HUES6 (cell line): ENCODE data around the gene RPS6KA5.

Experiments
- H3K27ac ChIP-seq: 2 replicates; pipeline ENCODE4 v1.7.0; 2013; ENCODE audit warnings: low read depth, mild to moderate bottlenecking, low read length, inconsistent platforms
- H3K27me3 ChIP-seq: 2 replicates; pipeline ENCODE4 v1.6.1; 2013; ENCODE audit warnings: low read length; ENCODE audit not compliant: control insufficient read depth, insufficient read depth
- H3K36me3 ChIP-seq: 2 replicates; pipeline ENCODE4 v1.6.1; 2013; ENCODE audit warnings: low read length; ENCODE audit not compliant: control insufficient read depth, insufficient read depth
- H3K4me1 ChIP-seq: 2 replicates; pipeline ENCODE4 v1.6.1; 2013; ENCODE audit warnings: low read length; ENCODE audit not compliant: control insufficient read depth, insufficient read depth
- H3K4me3 ChIP-seq: 2 replicates; pipeline ENCODE4 v1.5.1; 2013; ENCODE audit warnings: low read depth, low read length
- H3K9ac ChIP-seq: one replicate; pipeline ENCODE4 v1.6.1; 2013; ENCODE audit warnings: mild to moderate bottlenecking, low read length
- H3K9me3 ChIP-seq: 2 replicates; pipeline ENCODE4 v1.6.1; 2013; ENCODE audit warnings: low read depth, low read length; ENCODE audit not compliant: control insufficient read depth, insufficient read depth

Gene RPS6KA5

GRCh38 chr14:91008759-91009409, 51.6 kb downstream of the RPS6KA5 start:
- H3K4me1 ChIP-seq = no peaks in the 10 kb centered on the region
- no peaks in the 10 kb centered on the region for H3K9me3 ChIP-seq
- H3K36me3 ChIP-seq = no peaks in the 10 kb centered on the region
- no peak overlapping the region for H3K4me3 ChIP-seq
- H3K27me3 ChIP-seq = no peaks in the 10 kb centered on the region
- H3K9ac ChIP-seq = no peak overlapping the region
- H3K27ac ChIP-seq = no peak overlapping the region

- Histone ChIP-seq H3K27ac (no peak overlapping the region), H3K27me3 (no peaks in the 10 kb centered on the region), H3K36me3 (no peaks in the 10 kb centered on the region), H3K9ac (no peak overlapping the region), H3K4me3 (no peak overlapping the region), H3K9me3 (no peaks in the 10 kb centered on the region), H3K4me1 (no peaks in the 10 kb centered on the region)
Observed at GRCh38 chr14:91005716-91006115, 54.7 kb downstream of the RPS6KA5 start.

GRCh38 chr14:91004987-91005386, 55.5 kb downstream of the RPS6KA5 start:
- Histone ChIP-seq H3K4me3 (no peak overlapping the region), H3K4me1 (no peaks in the 10 kb centered on the region), H3K27ac (no peak overlapping the region), H3K36me3 (no peaks in the 10 kb centered on the region), H3K9me3 (no peaks in the 10 kb centered on the region), H3K9ac (no peak overlapping the region), H3K27me3 (no peaks in the 10 kb centered on the region)

GRCh38 chr14:90999299-90999698, 61.1 kb downstream of the RPS6KA5 start:
- H3K9ac ChIP-seq = no peak overlapping the region
- no peak overlapping the region for H3K4me3 ChIP-seq
- no peak overlapping the region for H3K27ac ChIP-seq
- H3K36me3 ChIP-seq = no peaks in the 10 kb centered on the region
- no peaks in the 10 kb centered on the region for H3K27me3 ChIP-seq
- H3K4me1 ChIP-seq = no peaks in the 10 kb centered on the region; the same call in 1 of the 2 replicates
- H3K9me3 ChIP-seq = no peaks in the 10 kb centered on the region

GRCh38 chr14:90996967-90997366, 63.5 kb downstream of the RPS6KA5 start:
- H3K36me3 ChIP-seq = no peaks in the 10 kb centered on the region
- no peaks in the 10 kb centered on the region for H3K9me3 ChIP-seq
- no peak overlapping the region for H3K9ac ChIP-seq
- H3K4me1 ChIP-seq = no peaks in the 10 kb centered on the region; the same call in 1 of the 2 replicates
- H3K27ac ChIP-seq = no peak overlapping the region
- H3K4me3 ChIP-seq = no peak overlapping the region
- H3K27me3 ChIP-seq = no peaks in the 10 kb centered on the region

GRCh38 chr14:90995785-90996184, 64.7 kb downstream of the RPS6KA5 start:
- H3K27me3 ChIP-seq = no peaks in the 10 kb centered on the region
- no peak overlapping the region for H3K9ac ChIP-seq
- no peak overlapping the region for H3K27ac ChIP-seq
- no peaks in the 10 kb centered on the region; the same call in 1 of the 2 replicates for H3K4me1 ChIP-seq
- H3K9me3 ChIP-seq = no peaks in the 10 kb centered on the region
- no peaks in the 10 kb centered on the region for H3K36me3 ChIP-seq
- no peak overlapping the region for H3K4me3 ChIP-seq

GRCh38 chr14:90993792-90994191, 66.6 kb downstream of the RPS6KA5 start:
- Histone ChIP-seq H3K4me3 (no peak overlapping the region), H3K36me3 (no peaks in the 10 kb centered on the region)

GRCh38 chr14:90991690-90992443, 68.6 kb downstream of the RPS6KA5 start:
- no peak overlapping the region for H3K9ac ChIP-seq
- no peaks in the 10 kb centered on the region for H3K9me3 ChIP-seq
- no peaks in the 10 kb centered on the region for H3K36me3 ChIP-seq
- H3K4me3 ChIP-seq = no peak overlapping the region
- no peak overlapping the region for H3K27ac ChIP-seq
- H3K4me1 ChIP-seq = no peaks in the 10 kb centered on the region
- no peaks in the 10 kb centered on the region for H3K27me3 ChIP-seq

More at GRCh38 chr14:90993792-90994191, 66.6 kb downstream of the RPS6KA5 start:
- H3K27ac ChIP-seq = no peak overlapping the region
- H3K4me1 ChIP-seq = no peaks in the 10 kb centered on the region
- H3K9ac ChIP-seq = no peak overlapping the region
- no peaks in the 10 kb centered on the region for H3K27me3 ChIP-seq
- no peaks in the 10 kb centered on the region for H3K9me3 ChIP-seq

- Histone ChIP-seq H3K4me1 (no peaks in the 10 kb centered on the region), H3K27ac (no peak overlapping the region), H3K27me3 (no peaks in the 10 kb centered on the region), H3K9me3 (no peaks in the 10 kb centered on the region), H3K36me3 (no peaks in the 10 kb centered on the region), H3K4me3 (no peak overlapping the region), H3K9ac (no peak overlapping the region)
Observed at GRCh38 chr14:90990141-90990540, 70.3 kb downstream of the RPS6KA5 start.

- Histone ChIP-seq H3K9ac (no peak overlapping the region), H3K9me3 (no peaks in the 10 kb centered on the region), H3K4me3 (no peak overlapping the region), H3K4me1 (no peaks in the 10 kb centered on the region), H3K36me3 (no peaks in the 10 kb centered on the region), H3K27ac (no peak overlapping the region), H3K27me3 (no peaks in the 10 kb centered on the region)
Observed at GRCh38 chr14:90987140-90987539, 73.3 kb downstream of the RPS6KA5 start.

- Histone ChIP-seq H3K36me3 (no peaks in the 10 kb centered on the region), H3K4me3 (no peak overlapping the region), H3K4me1 (no peaks in the 10 kb centered on the region), H3K27ac (no peak overlapping the region), H3K9ac (no peak overlapping the region), H3K27me3 (no peaks in the 10 kb centered on the region), H3K9me3 (no peaks in the 10 kb centered on the region)
Observed at GRCh38 chr14:90986510-90986909, 73.9 kb downstream of the RPS6KA5 start.
